Measurements from ENCODE around the gene COMMD6. TPM values are rescaled to one million over a fixed set of nuclear protein-coding genes. Genes with fewer than 3 reads are reported as not detected.

COMMD6 gene
- polyA plus RNA-seq, 3 donors: 180 to 401 (median 330) TPM

- no peaks in the 10 kb centered on the region for H3K27me3 ChIP-seq (ENCODE audit: control insufficient read depth in 2 of 2, insufficient read depth in 2 of 2, low read length in 2 of 2)
- peak overlapping the region in 1 of 2 donors; percentile 20 for H3K27ac ChIP-seq (ENCODE audit: low read depth in 1 of 2, low read length in 2 of 2)
- H3K9me3 Mint-ChIP-seq: peaks cover 0 to 10% (median 4%) of the 10 kb centered on the region in 7 donors
- H2AFZ ChIP-seq (ENCODE audit: insufficient read depth, low read depth, low read length, poor library complexity, severe bottlenecking): peak overlapping the region; percentile 15
- no peaks in the 10 kb centered on the region for H3K36me3 ChIP-seq (replicated peaks in 1 of 2; ENCODE audit: control insufficient read depth in 1 of 2, insufficient read depth in 2 of 2, low read length in 2 of 2)
- peaks cover 5 to 15% (median 6%) of the 10 kb centered on the region in 3 donors for H3K27me3 Mint-ChIP-seq (ENCODE audit: low read depth in 3 of 3)
- no peaks in the 10 kb centered on the region for H3K79me2 ChIP-seq (ENCODE audit: insufficient read depth, low read length)
- H3K4me1 ChIP-seq (ENCODE audit: control insufficient read depth in 1 of 2, insufficient read depth in 2 of 2, low read length in 2 of 2): peaks cover 17 to 29% of the 10 kb centered on the region in 2 donors
- no peaks in the 10 kb centered on the region for H3K9me3 ChIP-seq (replicated peaks in 1 of 2; ENCODE audit: control insufficient read depth in 1 of 2, insufficient read depth in 1 of 2, low read length in 2 of 2)
- H3K4me3 ChIP-seq (replicated peaks in 1 of 3; ENCODE audit: low read depth in 2 of 3, low read length in 3 of 3): peak overlapping the region in 1 of 3 experiments; percentile 42
- no peak overlapping the region for H3K9ac ChIP-seq (ENCODE audit: insufficient read depth, low read length, poor library complexity, severe bottlenecking)
- TF ChIP-seq CTCF (IDR thresholded peaks at IDR 0.05): no peak
- H3K36me3 Mint-ChIP-seq: no peaks in the 10 kb centered on the region
- intact Hi-C loops (cut with micrococcal nuclease): no loop called here
- WGBS (ENCODE audit: insufficient coverage): 67% methylated on average over 4 of the region's 10 CpGs
- H3K27ac Mint-ChIP-seq: peak overlapping the region; percentile 9 to 83 (median 24)
- H3K4me2 ChIP-seq (replicated peaks; ENCODE audit: extremely low read depth, low read length, poor library complexity, severe bottlenecking): peak overlapping the region; percentile 59
- H4K20me1 ChIP-seq (ENCODE audit: insufficient read depth, low read length): no peaks in the 10 kb centered on the region
- H3K4me3 Mint-ChIP-seq: peak overlapping the region; percentile 4 to 77
- peaks cover 32% of the 10 kb centered on the region for H3K4me1 Mint-ChIP-seq
- DNase-seq: peak; percentile 31 to 64 (median 58)
These were observed 48.0 kb downstream of the COMMD6 start for GRCh38 chr13:75489502-75490263.

- Mint-ChIP-seq H3K9me3 (peaks cover 0 to 7% (median 0%) of the 10 kb centered on the region in 7 donors), H3K27me3 (ENCODE audit: low read depth in 3 of 3) (peaks cover 6 to 17% (median 15%) of the 10 kb centered on the region in 3 donors), H3K4me1 (peaks cover 37% of the 10 kb centered on the region), H3K36me3 (no peaks in the 10 kb centered on the region), H3K4me3 (no peak overlapping the region), H3K27ac (no peak overlapping the region)
- no peaks in the 10 kb centered on the region for H4K20me1 ChIP-seq (ENCODE audit: insufficient read depth, low read length)
- TF ChIP-seq CTCF (IDR thresholded peaks at IDR 0.05): no peak
- H3K79me2 ChIP-seq (ENCODE audit: insufficient read depth, low read length): no peaks in the 10 kb centered on the region
- H3K4me3 ChIP-seq (replicated peaks in 1 of 3; ENCODE audit: low read depth in 2 of 3, low read length in 3 of 3): no peak overlapping the region
- no peak for DNase-seq
- H3K27ac ChIP-seq (ENCODE audit: low read depth in 1 of 2, low read length in 2 of 2): no peak overlapping the region
- intact Hi-C loops (cut with micrococcal nuclease): no loop called here
- H3K4me1 ChIP-seq (ENCODE audit: control insufficient read depth in 1 of 2, insufficient read depth in 2 of 2, low read length in 2 of 2): peaks cover 17 to 39% of the 10 kb centered on the region in 2 donors
- H3K36me3 ChIP-seq (replicated peaks in 1 of 2; ENCODE audit: control insufficient read depth in 1 of 2, insufficient read depth in 2 of 2, low read length in 2 of 2): no peaks in the 10 kb centered on the region
- H3K4me2 ChIP-seq (replicated peaks; ENCODE audit: extremely low read depth, low read length, poor library complexity, severe bottlenecking): no peak overlapping the region
- H3K9me3 ChIP-seq (replicated peaks in 1 of 2; ENCODE audit: control insufficient read depth in 1 of 2, insufficient read depth in 1 of 2, low read length in 2 of 2): no peaks in the 10 kb centered on the region
- no peaks in the 10 kb centered on the region for H3K27me3 ChIP-seq (ENCODE audit: control insufficient read depth in 2 of 2, insufficient read depth in 2 of 2, low read length in 2 of 2)
- WGBS (ENCODE audit: insufficient coverage): 27% methylated on average over 5 of the region's 5 CpGs
- no peak overlapping the region for H2AFZ ChIP-seq (ENCODE audit: insufficient read depth, low read depth, low read length, poor library complexity, severe bottlenecking)
- H3K9ac ChIP-seq (ENCODE audit: insufficient read depth, low read length, poor library complexity, severe bottlenecking): no peak overlapping the region
These were observed 51.2 kb downstream of the COMMD6 start for GRCh38 chr13:75486146-75487062.

Data from CD14-positive monocyte (primary cell).